OCI-LY1 (cell line): ENCODE data around the gene USP17L20.
"Not testable (repeated sequence)": the region's sequence is repeated elsewhere in the genome, so short reads cannot be mapped to it uniquely, and the experiment has no call there.

Source experiments
- H2AFZ ChIP-seq: fragments of 200-600 bp; sonication (generic), shearing (Covaris generic); 2 replicates; pipeline ENCODE4 v1.6.0; 2014; ENCODE audit warnings: antibody characterized with exemption, mild to moderate bottlenecking, low read length
- H3F3A ChIP-seq: fragments of 200-600 bp; sonication (generic), shearing (Covaris generic); 2 replicates; pipeline ENCODE4 v1.6.0; 2014; ENCODE audit warnings: mild to moderate bottlenecking, antibody characterized with exemption, low read length, moderate library complexity; ENCODE audit not compliant: insufficient read depth
- H3K27ac ChIP-seq: fragments of 200-600 bp; sonication (generic); 2 replicates; pipeline ENCODE4 v1.5.1; 2014; ENCODE audit warnings: low read length, mixed run types, mild to moderate bottlenecking, low read depth; ENCODE audit not compliant: poor library complexity, severe bottlenecking
- H3K27me3 ChIP-seq: fragments of 200-600 bp; sonication (generic); 2 replicates; pipeline ENCODE4 v1.6.0; 2014; ENCODE audit warnings: antibody characterized with exemption, mild to moderate bottlenecking, low read length, moderate library complexity; ENCODE audit not compliant: insufficient read depth
- H3K36me3 ChIP-seq: fragments of 200-600 bp; sonication (generic); 2 replicates; pipeline ENCODE4 v1.6.1; 2014; ENCODE audit warnings: mild to moderate bottlenecking, antibody characterized with exemption, low read length, moderate library complexity, mixed read lengths; ENCODE audit not compliant: insufficient read depth
- H3K4me1 ChIP-seq: fragments of 200-600 bp; sonication (generic); 2 replicates; pipeline ENCODE4 v1.5.1; 2014; ENCODE audit warnings: mild to moderate bottlenecking, low read length, moderate library complexity; ENCODE audit not compliant: insufficient read depth, severe bottlenecking
- H3K4me2 ChIP-seq: fragments of 200-600 bp; sonication (generic), shearing (Covaris generic); 2 replicates; pipeline ENCODE4 v1.6.1; 2014; ENCODE audit warnings: low read length
- H3K4me3 ChIP-seq: fragments of 200-600 bp; sonication (generic); 2 replicates; pipeline ENCODE4 v1.5.1; 2014; ENCODE audit warnings: low read length, low read depth, mild to moderate bottlenecking, mixed read lengths; ENCODE audit not compliant: poor library complexity, severe bottlenecking
- H3K79me2 ChIP-seq: fragments of 200-600 bp; shearing (Covaris generic); 2 replicates; pipeline ENCODE4 v1.6.1; 2016; ENCODE audit warnings: mixed run types, low read length, mixed read lengths; ENCODE audit not compliant: insufficient read depth
- H3K9ac ChIP-seq: fragments of 200-600 bp; sonication (generic), shearing (Covaris generic); 2 replicates; pipeline ENCODE4 v1.6.1; 2014; ENCODE audit warnings: mild to moderate bottlenecking, low read length, mixed read lengths
- H3K9me2 ChIP-seq: fragments of 200-600 bp; sonication (generic), shearing (Covaris generic); 2 replicates; pipeline ENCODE4 v1.6.1; 2014; ENCODE audit warnings: low read depth, mild to moderate bottlenecking, low read length, mixed read lengths
- H3K9me3 ChIP-seq: fragments of 200-600 bp; shearing (Covaris generic); 2 replicates; pipeline ENCODE4 v1.6.1; 2014; ENCODE audit warnings: low read length, mixed read lengths
- H4K20me1 ChIP-seq: fragments of 200-600 bp; sonication (generic), shearing (Covaris generic); 2 replicates; pipeline ENCODE4 v1.6.0; 2016; ENCODE audit warnings: mild to moderate bottlenecking, low read length; ENCODE audit not compliant: insufficient read depth

The USP17L20 gene

GRCh38 chr4:9257824-9258223 lies at the start of gene USP17L20:
TSS of gene USP17L20 (plus strand) at chr4:9258124. CDS start at chr4:9258124, 0 bp downstream.
- H3F3A ChIP-seq, H3K9me2 ChIP-seq, H3K4me2 ChIP-seq, H3K9ac ChIP-seq, H3K27me3 ChIP-seq, H2AFZ ChIP-seq, H3K36me3 ChIP-seq, H3K4me3 ChIP-seq, H4K20me1 ChIP-seq, H3K9me3 ChIP-seq, H3K4me1 ChIP-seq, H3K79me2 ChIP-seq, H3K27ac ChIP-seq: not testable (repeated sequence)

- not testable (repeated sequence) for H4K20me1 ChIP-seq, H2AFZ ChIP-seq, H3F3A ChIP-seq, H3K9me2 ChIP-seq, H3K4me1 ChIP-seq, H3K79me2 ChIP-seq, H3K27ac ChIP-seq, H3K36me3 ChIP-seq, H3K9me3 ChIP-seq, H3K27me3 ChIP-seq, H3K4me2 ChIP-seq, H3K9ac ChIP-seq, H3K4me3 ChIP-seq
Observed at GRCh38 chr4:9210357-9210756, 47.6 kb upstream of the USP17L20 start, which contains the start of gene USP17L10. TSS of gene USP17L10 (plus strand) at chr4:9210657. CDS start at chr4:9210657, 0 bp downstream.

- not testable (repeated sequence) for H2AFZ ChIP-seq, H3K4me2 ChIP-seq, H3K9me2 ChIP-seq, H3F3A ChIP-seq, H3K79me2 ChIP-seq, H3K27me3 ChIP-seq, H3K9me3 ChIP-seq, H3K36me3 ChIP-seq, H3K9ac ChIP-seq, H3K27ac ChIP-seq, H3K4me1 ChIP-seq, H4K20me1 ChIP-seq, H3K4me3 ChIP-seq
Observed at GRCh38 chr4:9214701-9215100, 43.2 kb upstream of the USP17L20 start.

GRCh38 chr4:9215105-9215504 lies 42.8 kb upstream of the USP17L20 start, which contains the start of gene USP17L11:
TSS of gene USP17L11 (plus strand) at chr4:9215405. CDS start at chr4:9215405, 0 bp downstream.
- H3K27ac ChIP-seq, H3K36me3 ChIP-seq, H3K4me3 ChIP-seq, H3K79me2 ChIP-seq, H3F3A ChIP-seq, H3K4me1 ChIP-seq, H3K9me3 ChIP-seq, H4K20me1 ChIP-seq, H3K9ac ChIP-seq, H3K4me2 ChIP-seq, H2AFZ ChIP-seq, H3K27me3 ChIP-seq, H3K9me2 ChIP-seq: not testable (repeated sequence)

GRCh38 chr4:9219852-9220251 lies 38.1 kb upstream of the USP17L20 start, which contains the start of gene USP17L12:
TSS of gene USP17L12 (plus strand) at chr4:9220152. CDS start at chr4:9220152, 0 bp downstream.
- H3K9me2 ChIP-seq, H3K9me3 ChIP-seq, H3K36me3 ChIP-seq, H3K27ac ChIP-seq, H3K4me2 ChIP-seq, H3K79me2 ChIP-seq, H3K4me1 ChIP-seq, H3K27me3 ChIP-seq, H3F3A ChIP-seq, H2AFZ ChIP-seq, H3K9ac ChIP-seq, H4K20me1 ChIP-seq, H3K4me3 ChIP-seq: not testable (repeated sequence)

GRCh38 chr4:9224596-9224995 lies 33.3 kb upstream of the USP17L20 start, which contains the start of gene USP17L13:
TSS of gene USP17L13 (plus strand) at chr4:9224896. CDS start at chr4:9224896, 0 bp downstream.
- H3K4me3 ChIP-seq, H3K36me3 ChIP-seq, H4K20me1 ChIP-seq, H3K27ac ChIP-seq, H3K4me1 ChIP-seq, H3K27me3 ChIP-seq, H3K9me3 ChIP-seq, H3K9ac ChIP-seq, H3K79me2 ChIP-seq, H2AFZ ChIP-seq, H3K4me2 ChIP-seq, H3K9me2 ChIP-seq, H3F3A ChIP-seq: not testable (repeated sequence)

- not testable (repeated sequence) for H4K20me1 ChIP-seq, H3K9me3 ChIP-seq, H3F3A ChIP-seq, H2AFZ ChIP-seq, H3K4me3 ChIP-seq, H3K4me1 ChIP-seq, H3K27ac ChIP-seq, H3K9ac ChIP-seq, H3K79me2 ChIP-seq, H3K4me2 ChIP-seq, H3K36me3 ChIP-seq, H3K27me3 ChIP-seq, H3K9me2 ChIP-seq
Observed at GRCh38 chr4:9230249-9230648, 27.7 kb upstream of the USP17L20 start.

GRCh38 chr4:9234085-9234484 lies 23.8 kb upstream of the USP17L20 start, which contains the start of gene USP17L15:
TSS of gene USP17L15 (plus strand) at chr4:9234385. CDS start at chr4:9234385, 0 bp downstream.
- not testable (repeated sequence) for H3K4me2 ChIP-seq, H3K27ac ChIP-seq, H2AFZ ChIP-seq, H3K9ac ChIP-seq, H3K79me2 ChIP-seq, H3K4me3 ChIP-seq, H3K4me1 ChIP-seq, H3K9me3 ChIP-seq, H3K27me3 ChIP-seq, H3K9me2 ChIP-seq, H4K20me1 ChIP-seq, H3F3A ChIP-seq, H3K36me3 ChIP-seq
